GM10266 (cell line): ENCODE results near the gene NDUFS3.
"Not testable (repeated sequence)": the region's sequence is repeated elsewhere in the genome, so short reads cannot be mapped to it uniquely, and the experiment has no call there.

Source experiments
- DNase-seq: peaks from one replicate; pipeline ENCODE4 v3.0.0; 2012; ENCODE audit errors: extremely low spot score
- CTCF ChIP-seq: IDR thresholded peaks from 2 replicates; pipeline ENCODE4 v1.5.1; 2012; ENCODE audit warnings: mild to moderate bottlenecking, low read depth; ENCODE audit not compliant: control insufficient read depth, insufficient read depth; ENCODE audit errors: missing control alignments

Gene NDUFS3

GRCh38 chr11:47578524-47579494, at the start of gene NDUFS3, which contains the start of gene KBTBD4:
TSS of gene NDUFS3 (plus strand) at chr11:47579074. CDS start at chr11:47579092, 18 bp downstream.
TSS of gene KBTBD4 (minus strand) at chr11:47578970. CDS start at chr11:47578951, 19 bp downstream.
- TF ChIP-seq CTCF, result no peak
- peak; percentile 89 for DNase-seq

GRCh38 chr11:47529951-47530350, 48.9 kb upstream of the NDUFS3 start:
- DNase-seq, result no peak
- no peak for TF ChIP-seq CTCF

GRCh38 chr11:47530721-47531120, 48.2 kb upstream of the NDUFS3 start:
- not testable (repeated sequence) for DNase-seq

- DNase-seq, result no peak
- no peak for TF ChIP-seq CTCF
Observed at GRCh38 chr11:47531666-47532065, 47.2 kb upstream of the NDUFS3 start.

GRCh38 chr11:47532597-47533213, 46.2 kb upstream of the NDUFS3 start:
- no peak for TF ChIP-seq CTCF
- DNase-seq, result no peak

GRCh38 chr11:47533690-47534151, 45.2 kb upstream of the NDUFS3 start:
- no peak for TF ChIP-seq CTCF
- no peak for DNase-seq

GRCh38 chr11:47534704-47535251, 44.1 kb upstream of the NDUFS3 start:
- no peak for TF ChIP-seq CTCF
- DNase-seq, result no peak
